Breast epithelium (tissue), 4 donors: ENCODE data around the gene TMEM267. TPM values are rescaled to one million over a fixed set of nuclear protein-coding genes. Genes with fewer than 3 reads are reported as not detected.

ENCODE experiments used
- DNase-seq, 2 donors: peaks; one replicate each; pipeline ENCODE4 v3.0.0-alpha.2; 2019; ENCODE audit warnings: low spot score in 2 of 2
- H3K27ac ChIP-seq, 2 donors: fragments of 200-600 bp; sonication (generic) in 1 of 2; one replicate each; pipeline ENCODE4 v1.5.1; 2016 to 2019; ENCODE audit warnings: mild to moderate bottlenecking in 1 of 2
- H3K27me3 ChIP-seq, 2 donors: fragments of 200-600 bp; sonication (generic) in 1 of 2; one replicate each; pipeline versions ENCODE4 v1.5.1 to v1.6.0; 2017 to 2019; ENCODE audit warnings: control low read depth in 1 of 2, mild to moderate bottlenecking in 1 of 2
- H3K36me3 ChIP-seq: fragments of 200-600 bp; one replicate; pipeline ENCODE4 v1.5.1; 2019
- H3K4me1 ChIP-seq, 2 donors: fragments of 200-600 bp; sonication (generic); one replicate each; pipeline ENCODE4 v1.5.1; 2016 to 2019; ENCODE audit warnings: control low read depth in 1 of 2
- H3K4me3 ChIP-seq, 3 donors: fragments of 200-600 bp; sonication (generic); 1 replicate in 2 of 3; 2 replicates in 1 of 3; pipeline ENCODE4 v1.5.1; 2016 to 2019; ENCODE audit warnings: mild to moderate bottlenecking in 3 of 3, moderate library complexity in 2 of 3
- H3K9me3 ChIP-seq, 2 donors: fragments of 200-600 bp; sonication (generic) in 1 of 2; one replicate each; pipeline ENCODE4 v1.5.1; 2016 to 2019; ENCODE audit warnings: control low read depth in 1 of 2
- POLR2A ChIP-seq: fragments of 450-650 bp; IDR thresholded peaks from one replicate; pipeline ENCODE4 v1.6.1; 2016; ENCODE audit warnings: antibody characterized with exemption, mild to moderate bottlenecking, moderate library complexity
- POLR2AphosphoS5 ChIP-seq, 3 donors: sonication (generic); formaldehyde crosslinking; IDR thresholded peaks; one replicate each; pipeline ENCODE4 v1.6.1; 2017; ENCODE audit warnings: antibody characterized with exemption in 3 of 3
- intact Hi-C: fragments of 100-400 bp; cut with DNase I; formaldehyde crosslinking; loops from one replicate; pipeline ENCODE4 v1.15.1; 2023; ENCODE audit warnings: low total_unique reads
- total RNA-seq, 3 donors: library from RNA; depleted of rRNA; stranded (reverse); fragments of >200 nt; gene quantifications; one replicate each; pipeline ENCODE4 v1.1.0, GENCODE V29; 2016
- TF ChIP-seq, protein P1 (sequence below), 3 donors: fragments of 450-650 bp; IDR thresholded peaks; one replicate each; pipeline ENCODE4 v1.5.1; 2016 to 2017; ENCODE audit warnings: antibody characterized with exemption in 3 of 3, mild to moderate bottlenecking in 3 of 3, moderate library complexity in 3 of 3

Gene TMEM267
- total RNA-seq, 3 donors from 2014 or later: 11.7 to 21.7 (median 16.1) TPM

DNA sequence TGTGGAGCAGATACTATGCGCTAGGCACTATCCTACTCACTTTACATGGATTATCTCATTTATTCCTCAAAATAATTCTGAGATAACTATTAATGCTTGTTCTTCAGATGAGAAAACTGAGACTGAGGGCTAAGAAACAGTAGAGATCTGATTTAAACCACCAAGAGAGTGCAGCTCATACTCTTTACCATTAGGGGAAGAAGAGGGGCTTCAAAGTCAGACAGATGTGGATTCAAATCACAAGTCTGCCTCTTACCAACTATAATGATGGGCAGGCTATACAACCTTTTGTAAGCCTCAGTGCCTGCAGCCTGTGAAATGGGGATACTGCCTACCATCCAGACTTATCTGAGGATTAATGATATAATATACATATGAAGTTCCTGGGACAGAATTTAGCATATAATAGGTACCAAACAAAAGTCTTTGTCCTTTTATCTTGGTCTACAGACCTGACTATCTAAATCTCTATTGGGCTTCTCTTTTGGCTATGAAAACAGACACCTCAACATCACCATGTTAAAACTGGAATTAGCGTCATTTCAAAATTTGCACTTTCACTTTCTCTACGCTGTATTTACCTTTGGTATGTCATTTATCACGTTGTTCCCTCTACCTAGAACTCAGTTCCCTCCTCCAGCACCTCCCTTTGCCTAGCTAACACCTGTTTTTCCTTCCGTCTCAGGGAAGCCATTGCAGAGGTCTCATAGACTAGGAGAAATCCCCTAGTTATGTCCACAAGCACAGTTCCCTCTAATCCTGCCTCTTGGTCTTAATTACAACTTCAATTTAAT is 13.8 kb upstream of the TMEM267 start:
- H3K36me3 ChIP-seq: no peaks in the 10 kb centered on the region
- TF ChIP-seq POLR2A: no peak
- no peak for TF ChIP-seq POLR2AphosphoS5 (IDR thresholded peaks at IDR 0.05)
- TF ChIP-seq, protein P1, sequence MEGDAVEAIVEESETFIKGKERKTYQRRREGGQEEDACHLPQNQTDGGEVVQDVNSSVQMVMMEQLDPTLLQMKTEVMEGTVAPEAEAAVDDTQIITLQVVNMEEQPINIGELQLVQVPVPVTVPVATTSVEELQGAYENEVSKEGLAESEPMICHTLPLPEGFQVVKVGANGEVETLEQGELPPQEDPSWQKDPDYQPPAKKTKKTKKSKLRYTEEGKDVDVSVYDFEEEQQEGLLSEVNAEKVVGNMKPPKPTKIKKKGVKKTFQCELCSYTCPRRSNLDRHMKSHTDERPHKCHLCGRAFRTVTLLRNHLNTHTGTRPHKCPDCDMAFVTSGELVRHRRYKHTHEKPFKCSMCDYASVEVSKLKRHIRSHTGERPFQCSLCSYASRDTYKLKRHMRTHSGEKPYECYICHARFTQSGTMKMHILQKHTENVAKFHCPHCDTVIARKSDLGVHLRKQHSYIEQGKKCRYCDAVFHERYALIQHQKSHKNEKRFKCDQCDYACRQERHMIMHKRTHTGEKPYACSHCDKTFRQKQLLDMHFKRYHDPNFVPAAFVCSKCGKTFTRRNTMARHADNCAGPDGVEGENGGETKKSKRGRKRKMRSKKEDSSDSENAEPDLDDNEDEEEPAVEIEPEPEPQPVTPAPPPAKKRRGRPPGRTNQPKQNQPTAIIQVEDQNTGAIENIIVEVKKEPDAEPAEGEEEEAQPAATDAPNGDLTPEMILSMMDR (IDR thresholded peaks at IDR 0.05): no peak

DNA sequence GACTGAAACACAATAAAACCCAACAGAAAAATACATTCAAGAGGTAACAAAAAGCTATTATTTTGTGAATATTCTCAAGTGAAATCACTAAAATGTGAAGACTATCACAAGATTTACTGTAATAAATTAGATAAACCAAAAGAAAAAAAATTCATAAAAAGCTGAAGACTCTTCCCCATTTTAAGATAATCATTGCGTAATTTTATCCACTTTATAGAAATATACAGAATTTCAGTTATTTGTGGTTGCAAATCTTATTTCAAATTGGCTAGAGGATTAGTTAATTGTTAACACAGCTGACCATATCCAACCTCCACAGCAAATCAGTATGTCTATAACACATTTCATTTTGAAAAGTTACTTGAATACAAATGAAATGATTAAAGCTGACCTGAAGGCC is 7.7 kb upstream of the TMEM267 start:
- no peaks in the 10 kb centered on the region for H3K9me3 ChIP-seq
- TF ChIP-seq POLR2A (no peak), POLR2AphosphoS5 (IDR thresholded peaks at IDR 0.05) (no peak)
- TF ChIP-seq, protein P1 (IDR thresholded peaks at IDR 0.05): no peak
- intact Hi-C loops: no loop called here
- no peak for DNase-seq
- H3K4me3 ChIP-seq: no peak overlapping the region
- H3K4me1 ChIP-seq: no peaks in the 10 kb centered on the region
- H3K36me3 ChIP-seq: no peaks in the 10 kb centered on the region
- H3K27ac ChIP-seq: no peak overlapping the region
- no peaks in the 10 kb centered on the region for H3K27me3 ChIP-seq

More for the DNA sequence above, 13.8 kb upstream of the TMEM267 start:
- Histone ChIP-seq H3K4me1 (no peaks in the 10 kb centered on the region), H3K27me3 (no peaks in the 10 kb centered on the region), H3K4me3 (no peak overlapping the region), H3K27ac (no peak overlapping the region), H3K9me3 (no peaks in the 10 kb centered on the region)
- intact Hi-C loops: no loop called here
- no peak for DNase-seq

DNA sequence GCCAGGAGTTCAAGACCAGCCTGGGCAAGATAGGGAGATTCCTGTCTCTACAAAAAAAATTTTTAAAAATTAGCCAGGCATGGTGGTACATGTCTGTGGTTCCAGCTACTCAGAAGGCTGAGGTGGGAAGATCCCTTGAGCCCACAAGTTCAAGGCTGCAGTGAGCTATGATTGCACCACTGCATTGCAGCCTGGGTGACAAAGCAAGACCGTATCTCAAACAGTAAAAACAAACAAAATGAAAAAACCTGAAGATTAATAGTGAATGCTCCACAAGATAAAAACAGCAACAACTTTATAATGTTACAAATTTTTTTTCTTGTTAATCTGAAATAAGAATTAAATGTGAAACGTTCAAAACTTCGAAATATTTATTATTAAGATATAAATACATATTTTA is 2.7 kb upstream of the TMEM267 start:
- Histone ChIP-seq H3K4me1 (peaks cover 0 to 5% of the 10 kb centered on the region in 2 donors), H3K9me3 (no peaks in the 10 kb centered on the region), H3K36me3 (no peaks in the 10 kb centered on the region), H3K4me3 (no peak overlapping the region), H3K27ac (no peak overlapping the region), H3K27me3 (no peaks in the 10 kb centered on the region)
- TF ChIP-seq POLR2A (no peak), POLR2AphosphoS5 (IDR thresholded peaks at IDR 0.05) (no peak)
- TF ChIP-seq, protein P1 (IDR thresholded peaks at IDR 0.05): no peak
- DNase-seq: no peak
- intact Hi-C loops: no loop called here

DNA sequence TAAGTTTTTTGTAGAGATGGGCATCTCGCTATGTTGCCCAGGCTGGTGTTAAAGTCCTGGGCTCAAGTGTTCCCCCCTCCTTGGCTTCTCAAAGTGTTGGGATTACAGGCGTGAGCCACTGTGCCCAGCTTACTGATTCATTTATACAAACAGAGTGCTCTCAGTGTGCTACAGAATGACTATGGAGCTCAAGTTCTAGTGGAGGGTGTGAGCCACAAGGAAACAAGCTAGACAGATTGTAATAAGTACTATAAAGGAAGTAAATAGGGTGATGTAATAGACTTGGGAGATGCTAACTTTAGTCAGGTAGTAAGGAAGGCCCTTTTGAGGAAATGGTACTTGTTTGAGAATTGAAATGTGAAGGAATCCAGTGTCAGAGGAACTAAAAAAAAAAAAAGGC is 1.7 kb upstream of the TMEM267 start:
- DNase-seq: no peak
- no peaks in the 10 kb centered on the region for H3K27me3 ChIP-seq
- no peaks in the 10 kb centered on the region for H3K9me3 ChIP-seq
- H3K27ac ChIP-seq: peak overlapping the region; percentile 35 to 92
- peaks cover 0 to 5% of the 10 kb centered on the region in 2 donors for H3K4me1 ChIP-seq
- no peaks in the 10 kb centered on the region for H3K36me3 ChIP-seq
- no peak overlapping the region for H3K4me3 ChIP-seq
- TF ChIP-seq POLR2AphosphoS5 (IDR thresholded peaks at IDR 0.05) (no peak), POLR2A (no peak)
- intact Hi-C loops: no loop called here

DNA sequence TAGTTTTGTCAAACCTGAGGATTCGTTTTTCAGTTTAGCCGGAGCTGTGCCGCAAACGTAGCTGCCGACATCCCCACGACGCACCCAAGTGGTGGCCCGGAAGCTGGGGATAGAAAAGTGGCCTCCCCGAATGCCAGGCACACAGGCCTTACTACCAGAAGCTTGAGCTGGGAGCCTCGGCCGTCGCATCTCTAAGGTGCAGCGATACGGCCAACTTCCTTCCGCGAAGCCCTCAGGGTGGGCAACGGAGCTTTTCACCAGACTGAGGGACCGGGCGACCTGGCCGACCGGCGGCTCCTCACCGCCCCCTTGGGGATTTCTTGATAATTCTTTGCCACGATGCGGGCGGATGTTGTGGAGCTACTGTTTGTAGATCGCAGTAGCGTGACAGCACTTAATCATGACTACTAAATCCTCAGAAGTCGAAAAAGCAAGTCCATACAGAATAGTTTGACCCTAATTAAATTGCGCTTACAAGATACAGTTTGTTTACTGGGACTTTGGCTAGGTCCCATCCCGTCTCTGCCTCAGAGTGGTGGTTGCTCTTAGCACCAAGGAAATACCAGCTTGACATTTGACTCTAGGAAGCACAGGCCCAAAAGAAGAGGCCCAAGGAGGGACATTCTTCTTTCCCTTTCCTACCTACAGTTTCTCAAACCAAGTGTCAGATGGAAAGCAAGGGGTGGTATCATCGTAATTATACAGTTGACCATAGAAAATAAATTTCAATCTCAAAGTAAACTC is 613 bp upstream of the TMEM267 start:
- peak overlapping the region; percentile 75 to 92 (median 88) for H3K4me3 ChIP-seq
- H3K27ac ChIP-seq: peak overlapping the region; percentile 92 to 93
- H3K9me3 ChIP-seq: no peaks in the 10 kb centered on the region
- H3K4me1 ChIP-seq: peaks cover 0 to 5% of the 10 kb centered on the region in 2 donors
- no peaks in the 10 kb centered on the region for H3K27me3 ChIP-seq
- H3K36me3 ChIP-seq: no peaks in the 10 kb centered on the region
- intact Hi-C loops: no loop called here
- no peak for TF ChIP-seq POLR2A
- peak in 1 of 3 donors; percentile 43 for TF ChIP-seq POLR2AphosphoS5 (IDR thresholded peaks at IDR 0.05)
- TF ChIP-seq, protein P1 (IDR thresholded peaks at IDR 0.05): peak; percentile 41 to 83 (median 67)
- peak; percentile 78 to 87 for DNase-seq
